HEK293T (cell line): Measurements from ENCODE around the gene NEK6.

Experiments
- CTCF ChIA-PET: fragments of 350-600 bp; formaldehyde crosslinking; extraction: SDS; loops from one replicate; lab custom pipeline; 2021; ENCODE audit warnings: antibody characterized with exemption, inconsistent platforms; lab: Yijun Ruan, JAX
- POLR2A ChIA-PET: fragments of 350-600 bp; formaldehyde crosslinking; extraction: SDS; loops from one replicate; lab custom pipeline; 2020; ENCODE audit warnings: antibody characterized with exemption, inconsistent platforms; lab: Yijun Ruan, JAX
- DNase-seq: peaks from one replicate; pipeline ENCODE4 v3.0.0; 2012; ENCODE audit warnings: mixed read lengths; ENCODE audit errors: extremely low spot score
- ARNT ChIP-seq: fragments of 450-650 bp; IDR thresholded peaks from 2 replicates; pipeline ENCODE4 v1.6.1; 2017; ENCODE audit warnings: mild to moderate bottlenecking
- BHLHE40 ChIP-seq: fragments of 450-650 bp; IDR thresholded peaks from 2 replicates; pipeline ENCODE4 v1.6.1; 2016; ENCODE audit warnings: mild to moderate bottlenecking, moderate library complexity, borderline replicate concordance
- CTBP1 ChIP-seq: fragments of 450-650 bp; IDR thresholded peaks from 2 replicates; pipeline ENCODE4 v1.6.1; 2016; ENCODE audit warnings: borderline replicate concordance
- ELF4 ChIP-seq: fragments of 450-650 bp; IDR thresholded peaks from 2 replicates; pipeline ENCODE4 v1.6.1; 2017; ENCODE audit warnings: antibody characterized with exemption
- FOXA1 ChIP-seq: fragments of 450-650 bp; IDR thresholded peaks from 2 replicates; pipeline ENCODE4 v1.6.1; 2016; ENCODE audit warnings: mild to moderate bottlenecking
- FOXK2 ChIP-seq: fragments of 450-650 bp; IDR thresholded peaks from 2 replicates; pipeline ENCODE4 v1.6.1; 2016; ENCODE audit warnings: mild to moderate bottlenecking
- FOXM1 ChIP-seq: fragments of 450-650 bp; IDR thresholded peaks from 2 replicates; pipeline ENCODE4 v1.6.1; 2017; ENCODE audit warnings: mild to moderate bottlenecking, borderline replicate concordance
- HDGF ChIP-seq: fragments of 450-650 bp; IDR thresholded peaks from 2 replicates; pipeline ENCODE4 v1.6.1; 2017; ENCODE audit warnings: antibody characterized with exemption, borderline replicate concordance
- L3MBTL2 ChIP-seq: fragments of 450-650 bp; conservative IDR thresholded peaks from 2 replicates; pipeline ENCODE4 v1.6.1; 2016; ENCODE audit warnings: mild to moderate bottlenecking
- LEF1 ChIP-seq: fragments of 450-650 bp; IDR thresholded peaks from 2 replicates; pipeline ENCODE4 v1.6.1; 2017; ENCODE audit warnings: mild to moderate bottlenecking, borderline replicate concordance
- NFRKB ChIP-seq: fragments of 450-650 bp; IDR thresholded peaks from 2 replicates; pipeline ENCODE4 v1.6.1; 2016; ENCODE audit warnings: mild to moderate bottlenecking, moderate library complexity
- PKNOX1 ChIP-seq: fragments of 450-650 bp; IDR thresholded peaks from 2 replicates; pipeline ENCODE4 v1.6.1; 2016
- SP1 ChIP-seq: fragments of 450-650 bp; IDR thresholded peaks from 2 replicates; pipeline ENCODE4 v1.6.1; 2017
- SUZ12 ChIP-seq: fragments of 450-650 bp; IDR thresholded peaks from 2 replicates; pipeline ENCODE4 v1.6.1; 2016; ENCODE audit warnings: mild to moderate bottlenecking
- TARDBP ChIP-seq: fragments of 450-650 bp; IDR thresholded peaks from 2 replicates; pipeline ENCODE4 v1.6.1; 2016
- ZNF384 ChIP-seq: fragments of 450-650 bp; IDR thresholded peaks from 2 replicates; pipeline ENCODE4 v1.6.1; 2016

NEK6 gene

GRCh38 chr9:124333203-124333579 lies 75.4 kb downstream of the NEK6 start:
- POLR2A ChIA-PET: no interaction called here
- TF ChIP-seq PKNOX1: no peak
- TF ChIP-seq NFRKB: no peak
- TF ChIP-seq TARDBP: no peak
- CTCF ChIA-PET: no interaction called here
- DNase-seq: no peak

GRCh38 chr9:124334568-124335319 lies 77.0 kb downstream of the NEK6 start:
- no peak for TF ChIP-seq SUZ12
- TF ChIP-seq L3MBTL2: no peak
- no peak for TF ChIP-seq LEF1
- TF ChIP-seq FOXK2: no peak
- no peak for TF ChIP-seq CTBP1
- TF ChIP-seq ARNT: no peak
- TF ChIP-seq ZNF384: no peak
- no peak for TF ChIP-seq TARDBP
- TF ChIP-seq FOXM1: no peak
- no peak for TF ChIP-seq NFRKB
- TF ChIP-seq PKNOX1: no peak
- no peak for TF ChIP-seq HDGF
- TF ChIP-seq SP1: no peak
- TF ChIP-seq FOXA1: no peak
- TF ChIP-seq ELF4: no peak
- TF ChIP-seq BHLHE40: no peak
- ChIA-PET POLR2A (no interaction called here), CTCF (no interaction called here)
- DNase-seq: no peak

- TF ChIP-seq ARNT: no peak
- TF ChIP-seq ELF4: no peak
- no peak for TF ChIP-seq BHLHE40
- no peak for TF ChIP-seq NFRKB
- TF ChIP-seq FOXA1: no peak
- no peak for TF ChIP-seq SUZ12
- TF ChIP-seq ZNF384: no peak
- TF ChIP-seq SP1: no peak
- TF ChIP-seq L3MBTL2: no peak
- TF ChIP-seq PKNOX1: no peak
- no peak for TF ChIP-seq CTBP1
- TF ChIP-seq HDGF: no peak
- TF ChIP-seq FOXK2: no peak
- no peak for TF ChIP-seq TARDBP
- no peak for TF ChIP-seq LEF1
- no peak for DNase-seq
- CTCF ChIA-PET: no interaction called here
- POLR2A ChIA-PET: no interaction called here
Observed at GRCh38 chr9:124335320-124335707, 77.6 kb downstream of the NEK6 start.

- ChIA-PET POLR2A (no interaction called here), CTCF (no interaction called here)
- DNase-seq: no peak
- no peak for TF ChIP-seq ELF4
- TF ChIP-seq SUZ12: no peak
- TF ChIP-seq NFRKB: no peak
- TF ChIP-seq L3MBTL2: no peak
- TF ChIP-seq CTBP1: no peak
- TF ChIP-seq ARNT: no peak
- TF ChIP-seq TARDBP: no peak
- no peak for TF ChIP-seq ZNF384
- TF ChIP-seq FOXA1: no peak
- TF ChIP-seq HDGF: no peak
- no peak for TF ChIP-seq LEF1
- no peak for TF ChIP-seq BHLHE40
Observed at GRCh38 chr9:124337562-124337961, 79.8 kb downstream of the NEK6 start.

- DNase-seq: no peak
- POLR2A ChIA-PET: no interaction called here
- CTCF ChIA-PET: no interaction called here
- TF ChIP-seq ELF4 (no peak), ARNT (no peak), TARDBP (no peak), HDGF (no peak), FOXM1 (no peak), LEF1 (no peak), CTBP1 (no peak), FOXK2 (no peak), L3MBTL2 (no peak), SUZ12 (no peak), PKNOX1 (no peak), ZNF384 (no peak), FOXA1 (no peak), SP1 (no peak), BHLHE40 (no peak), NFRKB (no peak)
Observed at GRCh38 chr9:124339603-124340146, 81.9 kb downstream of the NEK6 start.
